C4-2B (cell line): ENCODE measurements around the gene TNFSF13B.

Experiments used
- ZFX ChIP-seq: fragments of 450-650 bp; IDR thresholded peaks from 2 replicates; pipeline ENCODE4 v1.6.1; 2017
- TF ChIP-seq, protein P1 (sequence below): fragments of 450-650 bp; conservative IDR thresholded peaks from 2 replicates; pipeline ENCODE4 v1.5.1; 2017; ENCODE audit warnings: mild to moderate bottlenecking

DNA sequence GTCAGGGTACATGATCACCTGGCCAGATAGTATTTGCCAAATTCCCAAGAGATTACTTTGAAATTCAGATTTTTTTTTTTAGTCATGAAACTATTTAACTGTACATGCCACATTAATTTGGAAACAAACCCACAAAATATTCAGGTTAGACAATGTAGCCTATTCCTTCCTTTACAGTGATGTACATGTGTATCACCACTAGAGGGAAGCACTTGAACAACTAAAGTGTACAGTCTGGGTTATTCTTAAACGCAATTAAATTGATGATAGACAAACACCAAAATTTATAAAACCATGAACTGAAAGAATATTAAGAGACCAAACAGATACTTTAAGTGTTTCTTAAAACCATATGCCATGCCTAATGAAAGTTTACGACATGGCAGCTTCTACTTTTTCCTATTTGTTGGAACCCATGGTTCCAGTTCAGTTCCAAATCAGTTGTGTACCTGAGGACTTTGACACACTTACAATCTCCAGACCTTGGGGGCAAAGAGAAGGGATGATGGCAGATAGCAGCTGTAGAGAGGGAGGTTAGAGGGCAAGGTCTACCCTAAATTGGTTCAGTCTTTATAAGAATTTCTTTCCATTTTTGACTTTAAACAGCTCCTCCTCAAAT, 52.8 kb downstream of the TNFSF13B start:
- TF ChIP-seq, protein P1, sequence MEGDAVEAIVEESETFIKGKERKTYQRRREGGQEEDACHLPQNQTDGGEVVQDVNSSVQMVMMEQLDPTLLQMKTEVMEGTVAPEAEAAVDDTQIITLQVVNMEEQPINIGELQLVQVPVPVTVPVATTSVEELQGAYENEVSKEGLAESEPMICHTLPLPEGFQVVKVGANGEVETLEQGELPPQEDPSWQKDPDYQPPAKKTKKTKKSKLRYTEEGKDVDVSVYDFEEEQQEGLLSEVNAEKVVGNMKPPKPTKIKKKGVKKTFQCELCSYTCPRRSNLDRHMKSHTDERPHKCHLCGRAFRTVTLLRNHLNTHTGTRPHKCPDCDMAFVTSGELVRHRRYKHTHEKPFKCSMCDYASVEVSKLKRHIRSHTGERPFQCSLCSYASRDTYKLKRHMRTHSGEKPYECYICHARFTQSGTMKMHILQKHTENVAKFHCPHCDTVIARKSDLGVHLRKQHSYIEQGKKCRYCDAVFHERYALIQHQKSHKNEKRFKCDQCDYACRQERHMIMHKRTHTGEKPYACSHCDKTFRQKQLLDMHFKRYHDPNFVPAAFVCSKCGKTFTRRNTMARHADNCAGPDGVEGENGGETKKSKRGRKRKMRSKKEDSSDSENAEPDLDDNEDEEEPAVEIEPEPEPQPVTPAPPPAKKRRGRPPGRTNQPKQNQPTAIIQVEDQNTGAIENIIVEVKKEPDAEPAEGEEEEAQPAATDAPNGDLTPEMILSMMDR = peak; percentile 76
- no peak for TF ChIP-seq ZFX
